OCI-LY7 (cell line): ENCODE data around the gene CHMP1B. TPM values are rescaled to one million over a fixed set of nuclear protein-coding genes. Genes with fewer than 3 reads are reported as not detected.

Experiments
- BruUV-seq: library from RNA; stranded (reverse); fragments of 400-500 nt; replicated peaks from 2 replicates; lab custom pipeline; 2021; lab: Mats Ljungman, UMichigan
- CTCF ChIA-PET: fragments of 300-600 bp; sonication (Branson Sonifier 250); formaldehyde crosslinking; loops from one replicate; lab custom pipeline; 2022; ENCODE audit warnings: antibody characterized with exemption; ENCODE audit not compliant: unreplicated experiment; lab: Charles Lee
- POLR2A ChIA-PET: fragments of 300-600 bp; sonication (Branson Sonifier 250); formaldehyde crosslinking; loops from one replicate; lab custom pipeline; 2022; ENCODE audit warnings: antibody characterized with exemption; lab: Charles Lee
- DNase-seq: peaks from one replicate; pipeline ENCODE4 v3.0.0-alpha.2; 2015; ENCODE audit warnings: low spot score
- H2AFZ ChIP-seq: fragments of 200-600 bp; sonication (generic), shearing (Covaris generic); 2 replicates; pipeline ENCODE4 v1.6.1; 2014; ENCODE audit warnings: mild to moderate bottlenecking, antibody characterized with exemption, low read length, moderate library complexity
- H3K27ac ChIP-seq: fragments of 200-600 bp; sonication (generic); 2 replicates; pipeline ENCODE4 v1.5.1; 2014; ENCODE audit warnings: mixed run types, low read depth, mild to moderate bottlenecking, moderate library complexity, low read length, inconsistent platforms; ENCODE audit not compliant: poor library complexity, severe bottlenecking
- H3K36me3 ChIP-seq: fragments of 200-600 bp; sonication (generic); 2 replicates; pipeline ENCODE4 v1.6.1; 2014; ENCODE audit warnings: mild to moderate bottlenecking, antibody characterized with exemption, low read length, moderate library complexity, mixed read lengths; ENCODE audit not compliant: insufficient read depth
- H3K4me1 ChIP-seq: fragments of 200-600 bp; sonication (generic); 2 replicates; pipeline ENCODE4 v1.5.1; 2014; ENCODE audit warnings: mild to moderate bottlenecking, low read length; ENCODE audit not compliant: insufficient read depth, poor library complexity, severe bottlenecking
- H3K4me2 ChIP-seq: fragments of 200-600 bp; sonication (generic); 2 replicates; pipeline ENCODE4 v1.6.1; 2014; ENCODE audit warnings: mild to moderate bottlenecking, low read length
- H3K4me3 ChIP-seq: fragments of 200-600 bp; sonication (generic); 2 replicates; pipeline ENCODE4 v1.5.1; 2014; ENCODE audit warnings: mild to moderate bottlenecking, low read depth, low read length; ENCODE audit not compliant: poor library complexity, severe bottlenecking
- H3K79me2 ChIP-seq: fragments of 200-600 bp; sonication (generic); 2 replicates; pipeline ENCODE4 v1.6.1; 2016; ENCODE audit warnings: low read depth, mild to moderate bottlenecking, low read length, moderate library complexity, mixed read lengths; ENCODE audit not compliant: insufficient read depth
- H3K9me2 ChIP-seq: fragments of 200-600 bp; sonication (generic); 2 replicates; pipeline ENCODE4 v1.6.1; 2016; ENCODE audit warnings: mild to moderate bottlenecking, low read length, mixed read lengths; ENCODE audit not compliant: insufficient read depth
- H3K9me3 ChIP-seq: fragments of 200-600 bp; sonication (generic); 2 replicates; pipeline ENCODE4 v1.6.1; 2014; ENCODE audit warnings: mild to moderate bottlenecking, mixed run types, low read length, mixed read lengths
- H4K20me1 ChIP-seq: fragments of 200-600 bp; sonication (generic); 2 replicates; pipeline ENCODE4 v1.6.1; 2014; ENCODE audit warnings: mild to moderate bottlenecking, antibody characterized with exemption, low read length, moderate library complexity, mixed read lengths; ENCODE audit not compliant: insufficient read depth
- EZH2phosphoT487 ChIP-seq: fragments of 200-600 bp; sonication (generic); IDR thresholded peaks from 2 replicates; pipeline ENCODE4 v1.6.1; 2018; ENCODE audit warnings: low read depth, borderline replicate concordance, mild to moderate bottlenecking, mixed run types, antibody characterized with exemption, low read length, moderate library complexity, mixed read lengths
- intact Hi-C: fragments of 100-400 bp; cut with micrococcal nuclease; formaldehyde crosslinking; loops from one replicate; pipeline ENCODE4 v1.10.0; 2022; ENCODE audit not compliant: unreplicated experiment
- total RNA-seq, 2 experiments: library from RNA; depleted of rRNA in 1 of 2; stranded (reverse); fragments of >200 nt in 1 of 2; shearing (Covaris generic) in 1 of 2; gene quantifications; 2 replicates each; pipeline ENCODE4 v1.2.3, GENCODE V29; 2014 to 2022
- TF ChIP-seq, protein P1 (sequence below): fragments of 200-600 bp; sonication (generic); conservative IDR thresholded peaks from 2 replicates; pipeline ENCODE4 v1.5.1; 2014; ENCODE audit warnings: mild to moderate bottlenecking, antibody characterized with exemption, low read length, moderate library complexity, mixed read lengths

The CHMP1B gene
- total RNA-seq, 2 experiments from 2014 or later = 24.2 to 29.3 TPM

DNA sequence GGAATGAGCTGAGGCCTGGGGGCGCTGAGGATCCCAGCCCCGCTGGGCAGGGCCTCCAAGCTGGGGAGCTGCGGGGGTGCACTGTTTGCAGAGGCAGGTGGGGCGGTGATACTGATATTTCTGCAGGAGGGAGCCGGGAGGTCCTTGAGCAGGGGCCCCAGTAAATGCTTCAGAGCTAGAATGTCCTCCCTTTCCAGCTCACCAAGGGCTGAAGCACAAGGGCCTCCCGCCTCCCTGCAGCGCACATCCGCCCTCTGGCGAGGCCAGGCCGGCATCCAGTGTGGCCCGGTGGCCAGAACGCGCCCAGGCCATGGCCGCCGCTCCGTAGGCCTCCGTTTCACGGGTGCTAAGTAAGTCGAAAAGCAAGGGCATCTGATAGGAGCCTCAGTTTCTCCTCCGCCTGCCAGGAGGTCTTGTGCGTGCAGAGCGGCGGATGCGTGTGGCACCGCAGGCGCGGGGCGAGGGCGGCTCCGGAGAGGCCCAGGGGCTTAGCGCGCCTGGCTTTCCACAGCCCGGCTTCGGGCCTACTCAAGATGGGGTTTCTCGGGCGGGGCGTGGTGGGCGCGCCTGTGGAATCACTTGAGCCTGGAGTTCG, 29.5 kb upstream of the CHMP1B start:
- no peaks in the 10 kb centered on the region for H3K79me2 ChIP-seq
- no peak overlapping the region for H2AFZ ChIP-seq
- POLR2A ChIA-PET = no interaction called here
- H3K4me2 ChIP-seq = no peak overlapping the region
- TF ChIP-seq, protein P1, sequence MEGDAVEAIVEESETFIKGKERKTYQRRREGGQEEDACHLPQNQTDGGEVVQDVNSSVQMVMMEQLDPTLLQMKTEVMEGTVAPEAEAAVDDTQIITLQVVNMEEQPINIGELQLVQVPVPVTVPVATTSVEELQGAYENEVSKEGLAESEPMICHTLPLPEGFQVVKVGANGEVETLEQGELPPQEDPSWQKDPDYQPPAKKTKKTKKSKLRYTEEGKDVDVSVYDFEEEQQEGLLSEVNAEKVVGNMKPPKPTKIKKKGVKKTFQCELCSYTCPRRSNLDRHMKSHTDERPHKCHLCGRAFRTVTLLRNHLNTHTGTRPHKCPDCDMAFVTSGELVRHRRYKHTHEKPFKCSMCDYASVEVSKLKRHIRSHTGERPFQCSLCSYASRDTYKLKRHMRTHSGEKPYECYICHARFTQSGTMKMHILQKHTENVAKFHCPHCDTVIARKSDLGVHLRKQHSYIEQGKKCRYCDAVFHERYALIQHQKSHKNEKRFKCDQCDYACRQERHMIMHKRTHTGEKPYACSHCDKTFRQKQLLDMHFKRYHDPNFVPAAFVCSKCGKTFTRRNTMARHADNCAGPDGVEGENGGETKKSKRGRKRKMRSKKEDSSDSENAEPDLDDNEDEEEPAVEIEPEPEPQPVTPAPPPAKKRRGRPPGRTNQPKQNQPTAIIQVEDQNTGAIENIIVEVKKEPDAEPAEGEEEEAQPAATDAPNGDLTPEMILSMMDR = no peak
- TF ChIP-seq EZH2phosphoT487 = no peak
- no peaks in the 10 kb centered on the region for H3K36me3 ChIP-seq
- CTCF ChIA-PET = no interaction called here
- no peak for DNase-seq
- no peaks in the 10 kb centered on the region for H3K9me3 ChIP-seq
- no peaks in the 10 kb centered on the region for H4K20me1 ChIP-seq
- no peak overlapping the region for H3K4me3 ChIP-seq
- intact Hi-C loops = no loop called here
- H3K9me2 ChIP-seq = no peaks in the 10 kb centered on the region
- H3K27ac ChIP-seq = no peak overlapping the region
- no peaks in the 10 kb centered on the region for H3K4me1 ChIP-seq
- no TSS peak for BruUV-seq

DNA sequence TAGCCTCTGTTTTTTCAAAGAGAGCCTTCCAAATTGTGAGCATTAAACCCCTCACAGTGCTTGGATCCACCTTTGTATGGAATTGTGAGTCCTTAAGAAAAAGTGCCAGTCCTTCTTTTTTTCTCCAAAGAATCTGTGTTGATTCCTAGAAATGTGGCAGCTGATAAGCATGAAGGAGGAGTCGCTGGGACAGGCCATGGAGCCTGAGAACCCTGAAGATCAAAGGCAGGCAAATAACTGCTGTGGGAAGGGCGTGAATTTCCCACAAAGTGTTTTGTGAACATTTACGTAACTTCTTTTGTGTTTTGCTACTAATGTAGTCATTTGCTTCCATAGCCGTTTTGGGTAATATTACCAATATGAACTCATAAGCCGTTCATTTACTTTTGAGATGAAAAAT, 27.7 kb upstream of the CHMP1B start:
- Histone ChIP-seq H2AFZ (no peak overlapping the region), H4K20me1 (no peaks in the 10 kb centered on the region), H3K27ac (no peak overlapping the region), H3K36me3 (no peaks in the 10 kb centered on the region), H3K9me3 (no peaks in the 10 kb centered on the region), H3K79me2 (no peaks in the 10 kb centered on the region), H3K4me3 (no peak overlapping the region), H3K4me2 (no peak overlapping the region), H3K4me1 (no peaks in the 10 kb centered on the region), H3K9me2 (no peaks in the 10 kb centered on the region)
- intact Hi-C loops = no loop called here
- BruUV-seq = no TSS peak
- ChIA-PET POLR2A (interaction anchor here (0.7 kb wide), 2 partner anchors 83 to 569 kb away, joined by 3 to 4 read pairs; no protein-coding TSS in a partner anchor), CTCF (no interaction called here)
- TF ChIP-seq, protein P1 = no peak
- no peak for TF ChIP-seq EZH2phosphoT487
- no peak for DNase-seq

DNA sequence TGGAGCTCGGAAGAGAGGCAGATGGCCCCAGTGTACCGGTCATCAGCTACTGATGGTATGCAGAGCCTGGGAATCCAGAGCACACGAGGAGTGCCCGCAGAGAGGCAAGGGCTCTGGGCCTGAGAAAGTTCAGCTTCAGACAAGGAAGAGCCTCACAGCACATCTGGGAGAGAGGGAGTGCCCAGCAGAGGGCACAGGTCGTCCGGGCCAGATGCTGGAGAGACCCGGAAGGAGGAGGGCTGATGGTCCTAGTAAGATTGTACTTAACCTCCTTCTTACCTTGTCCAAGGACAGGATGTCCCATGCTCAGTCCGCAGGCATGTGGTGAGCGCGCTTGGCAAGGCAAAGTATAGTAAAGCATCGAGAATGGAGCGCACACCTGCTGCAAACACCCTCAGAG, 24.4 kb upstream of the CHMP1B start:
- no peak overlapping the region for H3K27ac ChIP-seq
- CTCF ChIA-PET = no interaction called here
- 0 out of 2 replicates have a peak, but pooled peaks cover 3% of the 10 kb centered on the region for H3K9me3 ChIP-seq
- H4K20me1 ChIP-seq = no peaks in the 10 kb centered on the region
- intact Hi-C loops = no loop called here
- no peaks in the 10 kb centered on the region for H3K9me2 ChIP-seq
- DNase-seq = peak; percentile 7
- H3K4me2 ChIP-seq = no peak overlapping the region
- POLR2A ChIA-PET = no interaction called here
- H3K4me1 ChIP-seq = no peaks in the 10 kb centered on the region
- H3K4me3 ChIP-seq = no peak overlapping the region
- no peaks in the 10 kb centered on the region for H3K36me3 ChIP-seq
- no peak for TF ChIP-seq EZH2phosphoT487
- TF ChIP-seq, protein P1 = no peak
- BruUV-seq = no TSS peak
- H2AFZ ChIP-seq = no peak overlapping the region
- no peaks in the 10 kb centered on the region for H3K79me2 ChIP-seq
